Measurements from ENCODE around the gene SOX6.

Gene SOX6

DNA sequence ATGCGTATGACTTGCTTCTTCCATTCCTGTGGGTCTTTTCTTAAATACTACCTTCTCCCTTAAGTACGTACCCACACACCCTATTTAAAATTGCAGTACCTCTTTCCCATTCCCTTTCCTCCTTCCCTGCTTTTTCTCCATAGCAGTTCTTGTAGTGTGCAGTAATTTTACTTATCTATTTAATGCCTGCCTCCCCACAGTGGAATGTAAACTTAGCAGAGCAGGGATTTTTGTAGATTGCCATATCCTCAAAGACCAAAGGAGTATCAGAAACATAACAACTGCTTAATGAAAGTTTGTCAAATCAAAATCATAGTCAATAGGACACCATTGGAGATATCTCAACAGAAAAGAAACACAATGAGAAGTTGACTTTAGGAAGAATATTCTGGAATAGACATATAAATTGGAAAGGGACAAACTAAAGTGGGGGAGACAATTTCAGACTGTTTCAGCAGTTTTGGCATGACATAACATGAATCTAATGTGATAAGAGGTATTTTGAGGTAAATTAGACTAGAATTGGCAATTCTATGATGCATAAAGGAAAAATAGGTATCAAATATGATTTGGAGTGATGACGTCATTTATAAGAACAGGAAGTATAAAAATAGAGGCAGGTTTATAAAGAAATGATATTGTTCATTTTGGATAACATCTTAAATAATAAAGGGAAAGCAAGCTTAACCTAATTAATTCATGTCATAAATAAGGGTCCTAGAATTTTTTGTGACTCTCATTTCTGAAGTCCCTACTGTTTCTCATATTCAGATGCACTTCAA is 188.4 kb downstream of the SOX6 start:
- H3K4me3 ChIP-seq (ENCODE audit: low read depth, low read length): no peak overlapping the region
- TF ChIP-seq, protein P1, sequence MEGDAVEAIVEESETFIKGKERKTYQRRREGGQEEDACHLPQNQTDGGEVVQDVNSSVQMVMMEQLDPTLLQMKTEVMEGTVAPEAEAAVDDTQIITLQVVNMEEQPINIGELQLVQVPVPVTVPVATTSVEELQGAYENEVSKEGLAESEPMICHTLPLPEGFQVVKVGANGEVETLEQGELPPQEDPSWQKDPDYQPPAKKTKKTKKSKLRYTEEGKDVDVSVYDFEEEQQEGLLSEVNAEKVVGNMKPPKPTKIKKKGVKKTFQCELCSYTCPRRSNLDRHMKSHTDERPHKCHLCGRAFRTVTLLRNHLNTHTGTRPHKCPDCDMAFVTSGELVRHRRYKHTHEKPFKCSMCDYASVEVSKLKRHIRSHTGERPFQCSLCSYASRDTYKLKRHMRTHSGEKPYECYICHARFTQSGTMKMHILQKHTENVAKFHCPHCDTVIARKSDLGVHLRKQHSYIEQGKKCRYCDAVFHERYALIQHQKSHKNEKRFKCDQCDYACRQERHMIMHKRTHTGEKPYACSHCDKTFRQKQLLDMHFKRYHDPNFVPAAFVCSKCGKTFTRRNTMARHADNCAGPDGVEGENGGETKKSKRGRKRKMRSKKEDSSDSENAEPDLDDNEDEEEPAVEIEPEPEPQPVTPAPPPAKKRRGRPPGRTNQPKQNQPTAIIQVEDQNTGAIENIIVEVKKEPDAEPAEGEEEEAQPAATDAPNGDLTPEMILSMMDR (IDR thresholded peaks at IDR 0.05): no peak
- H2AFZ ChIP-seq: no peak overlapping the region
- H3K9ac ChIP-seq: no peak overlapping the region
- H3K36me3 ChIP-seq (ENCODE audit: control insufficient read depth, insufficient read depth, low read length): no peaks in the 10 kb centered on the region
- no peaks in the 10 kb centered on the region for H3K9me3 ChIP-seq (ENCODE audit: control insufficient read depth, low read length)
- no peak overlapping the region for H3K27ac ChIP-seq
- H3K27me3 ChIP-seq (ENCODE audit: control insufficient read depth, insufficient read depth, low read length): no peaks in the 10 kb centered on the region
- H3K4me1 ChIP-seq: no peaks in the 10 kb centered on the region
- no peak overlapping the region for H3K4me2 ChIP-seq (ENCODE audit: low read length)
- H3K79me2 ChIP-seq: no peaks in the 10 kb centered on the region

DNA sequence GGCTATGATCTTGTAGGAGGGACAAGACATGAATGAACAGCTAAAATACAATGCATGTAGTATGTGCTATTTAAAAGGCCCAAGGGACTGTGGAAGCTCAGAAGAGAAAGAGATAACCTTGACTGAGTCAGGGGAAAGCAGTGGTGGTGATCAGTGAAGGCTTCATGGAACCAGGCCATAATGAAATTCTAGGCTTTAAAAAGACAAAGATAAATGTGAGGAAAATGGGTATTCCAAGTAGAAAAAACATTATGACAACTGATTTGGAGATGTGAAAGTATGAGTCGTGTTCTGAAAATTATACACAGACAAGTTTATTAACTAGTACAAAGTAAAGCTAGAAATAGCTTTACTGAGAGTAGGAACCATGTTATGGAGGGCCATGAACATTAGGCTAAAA is 189.8 kb downstream of the SOX6 start:
- no peak overlapping the region for H3K9ac ChIP-seq
- H3K36me3 ChIP-seq (ENCODE audit: control insufficient read depth, insufficient read depth, low read length): no peaks in the 10 kb centered on the region
- H3K27me3 ChIP-seq (ENCODE audit: control insufficient read depth, insufficient read depth, low read length): no peaks in the 10 kb centered on the region
- H3K9me3 ChIP-seq (ENCODE audit: control insufficient read depth, low read length): no peaks in the 10 kb centered on the region
- H3K79me2 ChIP-seq: no peaks in the 10 kb centered on the region
- H3K27ac ChIP-seq: no peak overlapping the region
- H3K4me1 ChIP-seq: no peaks in the 10 kb centered on the region
- TF ChIP-seq, protein P1 (IDR thresholded peaks at IDR 0.05): no peak
- H2AFZ ChIP-seq: no peak overlapping the region
- H3K4me2 ChIP-seq (ENCODE audit: low read length): no peak overlapping the region
- no peak overlapping the region for H3K4me3 ChIP-seq (ENCODE audit: low read depth, low read length)

DNA sequence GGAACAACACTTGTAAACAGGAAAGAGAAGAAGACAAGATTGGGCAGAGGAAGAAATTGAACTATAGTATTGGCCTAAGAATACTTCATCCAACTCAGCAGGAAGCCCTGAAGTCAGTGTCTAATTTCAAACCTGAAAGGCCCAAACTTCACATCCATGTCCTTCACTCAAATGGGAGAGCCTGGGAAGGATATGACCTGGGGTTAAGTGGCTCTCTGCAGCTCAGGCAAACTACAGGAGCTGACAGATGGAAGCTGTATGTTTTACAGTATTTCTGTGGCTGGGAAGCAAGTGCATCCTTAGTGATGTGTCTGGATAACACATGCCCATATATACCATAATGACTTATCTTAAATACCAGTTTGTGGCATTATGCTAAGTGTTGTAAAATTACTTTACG is 196.2 kb downstream of the SOX6 start:
- no peaks in the 10 kb centered on the region for H3K27me3 ChIP-seq (ENCODE audit: control insufficient read depth, insufficient read depth, low read length)
- no peaks in the 10 kb centered on the region for H3K9me3 ChIP-seq (ENCODE audit: control insufficient read depth, low read length)
- H2AFZ ChIP-seq: no peak overlapping the region
- H3K79me2 ChIP-seq: no peaks in the 10 kb centered on the region
- H3K4me1 ChIP-seq: no peaks in the 10 kb centered on the region
- no peak overlapping the region for H3K4me2 ChIP-seq (ENCODE audit: low read length)
- H3K36me3 ChIP-seq (ENCODE audit: control insufficient read depth, insufficient read depth, low read length): no peaks in the 10 kb centered on the region
- H3K4me3 ChIP-seq (ENCODE audit: low read depth, low read length): no peak overlapping the region
- no peak overlapping the region for H3K27ac ChIP-seq
- TF ChIP-seq, protein P1 (IDR thresholded peaks at IDR 0.05): no peak
- H3K9ac ChIP-seq: no peak overlapping the region

DNA sequence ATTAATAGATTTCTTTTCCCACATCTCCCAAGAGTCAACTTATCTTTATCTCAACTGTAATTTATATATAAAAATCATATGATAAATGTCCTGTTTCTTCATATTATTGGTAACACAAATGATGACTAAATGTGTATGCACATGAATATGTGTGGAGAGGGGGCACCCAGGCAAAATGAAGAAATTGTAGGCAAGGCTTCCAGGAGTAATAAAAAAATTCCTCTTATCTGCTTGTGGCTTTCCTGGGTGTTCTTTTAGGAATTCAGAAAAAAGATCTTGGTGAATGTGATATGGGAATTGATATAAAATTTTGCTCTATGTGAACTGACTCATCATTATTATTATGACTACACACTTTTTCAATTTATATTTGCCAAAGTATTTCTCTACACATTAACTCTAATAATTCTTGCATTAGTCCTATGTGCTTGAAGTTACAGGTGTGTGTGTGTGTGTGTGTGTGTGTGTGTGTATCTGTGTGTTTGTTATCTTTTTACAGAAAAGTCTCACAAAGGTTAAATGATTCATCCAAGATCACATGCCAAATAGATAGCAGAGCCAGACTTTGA is 197.8 kb downstream of the SOX6 start:
- Histone ChIP-seq H3K4me3 (ENCODE audit: low read depth, low read length) (no peak overlapping the region), H3K9ac (no peak overlapping the region), H3K4me2 (ENCODE audit: low read length) (no peak overlapping the region), H3K27me3 (ENCODE audit: control insufficient read depth, insufficient read depth, low read length) (no peaks in the 10 kb centered on the region), H3K27ac (no peak overlapping the region), H3K9me3 (ENCODE audit: control insufficient read depth, low read length) (no peaks in the 10 kb centered on the region), H3K36me3 (ENCODE audit: control insufficient read depth, insufficient read depth, low read length) (no peaks in the 10 kb centered on the region), H3K79me2 (no peaks in the 10 kb centered on the region), H2AFZ (no peak overlapping the region), H3K4me1 (no peaks in the 10 kb centered on the region)
- TF ChIP-seq, protein P1 (IDR thresholded peaks at IDR 0.05): no peak

DNA sequence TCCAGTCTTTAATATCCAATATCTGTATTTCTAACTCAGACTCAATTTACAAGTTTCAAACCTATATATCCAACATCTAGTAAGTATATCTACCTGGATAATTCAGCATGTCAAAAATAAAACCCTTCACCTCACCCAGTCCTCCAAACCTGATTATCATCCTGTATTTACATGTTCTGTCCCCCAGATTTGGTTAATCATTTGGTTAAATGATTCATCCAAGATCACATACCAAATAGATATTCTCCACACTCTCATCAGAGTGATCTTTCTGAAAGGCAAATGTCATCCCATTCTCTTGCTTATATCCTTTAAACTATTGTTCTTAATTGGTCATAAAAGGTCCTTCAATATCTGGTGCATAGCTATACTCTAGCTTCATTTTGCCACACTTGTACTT is 199.0 kb downstream of the SOX6 start:
- H3K4me3 ChIP-seq (ENCODE audit: low read depth, low read length): no peak overlapping the region
- H3K9ac ChIP-seq: no peak overlapping the region
- TF ChIP-seq, protein P1 (IDR thresholded peaks at IDR 0.05): no peak
- H3K4me2 ChIP-seq (ENCODE audit: low read length): no peak overlapping the region
- no peak overlapping the region for H2AFZ ChIP-seq
- H3K36me3 ChIP-seq (ENCODE audit: control insufficient read depth, insufficient read depth, low read length): no peaks in the 10 kb centered on the region
- no peaks in the 10 kb centered on the region for H3K9me3 ChIP-seq (ENCODE audit: control insufficient read depth, low read length)
- H3K79me2 ChIP-seq: no peaks in the 10 kb centered on the region
- H3K4me1 ChIP-seq: no peaks in the 10 kb centered on the region
- H3K27me3 ChIP-seq (ENCODE audit: control insufficient read depth, insufficient read depth, low read length): no peaks in the 10 kb centered on the region
- H3K27ac ChIP-seq: no peak overlapping the region

All from parathyroid adenoma (tissue), 2 donors.